ENCODE measurements around the gene PDE4B.
"Not testable (repeated sequence)": the region's sequence is repeated elsewhere in the genome, so short reads cannot be mapped to it uniquely, and the experiment has no call there.

- TF ChIP-seq CTCF, EZH2phosphoT487, EZH2 (IDR thresholded peaks at IDR 0.05): not testable (repeated sequence)
Measured at GRCh38 chr1:66128641-66129040, 335.9 kb downstream of the PDE4B start.
